Left ventricle myocardium inferior (tissue), 1 donor: ENCODE measurements around the gene BACH2. TPM values are rescaled to one million over a fixed set of nuclear protein-coding genes. Genes with fewer than 3 reads are reported as not detected.

Experiments used
- DNase-seq: peaks from one replicate; pipeline ENCODE4 v3.0.0-alpha.2; 2020
- H3K27ac ChIP-seq: fragments of 200-600 bp; replicated peaks from 2 replicates; pipeline ENCODE4 v1.8.0; 2021
- H3K27me3 ChIP-seq: fragments of 200-600 bp; 2 replicates; pipeline ENCODE4 v1.8.0; 2021; ENCODE audit warnings: low read depth
- H3K36me3 ChIP-seq: fragments of 200-600 bp; 2 replicates; pipeline ENCODE4 v1.8.0; 2021
- H3K4me1 ChIP-seq: fragments of 200-600 bp; 2 replicates; pipeline ENCODE4 v1.8.0; 2021
- H3K4me3 ChIP-seq: fragments of 200-600 bp; 2 replicates; pipeline ENCODE4 v1.8.0; 2021; ENCODE audit warnings: mild to moderate bottlenecking, moderate library complexity
- H3K9me3 ChIP-seq: fragments of 200-600 bp; replicated peaks from 2 replicates; pipeline ENCODE4 v1.8.0; 2021
- CTCF ChIP-seq: fragments of 200-600 bp; IDR thresholded peaks from 2 replicates; pipeline ENCODE4 v1.8.0; 2021; ENCODE audit warnings: antibody characterized with exemption, mild to moderate bottlenecking, borderline replicate concordance
- intact Hi-C: fragments of 100-400 bp; cut with micrococcal nuclease; formaldehyde crosslinking; loops from one replicate; pipeline ENCODE4 v1.11.0; 2022
- total RNA-seq: library from RNA; stranded (reverse); fragmentation: NEBNext Ultra II Directional; extraction: Animal tissue kit (Norgen Biotek cat#: 25700); gene quantifications from one replicate; pipeline ENCODE4 v1.2.1, GENCODE V29; 2021
- donor health status: DM: no; HTN: yes; CAD: no; lungs with severe emphysema.

The BACH2 gene
- total RNA-seq, 1 donor from 2014 or later = 1.5 TPM

DNA sequence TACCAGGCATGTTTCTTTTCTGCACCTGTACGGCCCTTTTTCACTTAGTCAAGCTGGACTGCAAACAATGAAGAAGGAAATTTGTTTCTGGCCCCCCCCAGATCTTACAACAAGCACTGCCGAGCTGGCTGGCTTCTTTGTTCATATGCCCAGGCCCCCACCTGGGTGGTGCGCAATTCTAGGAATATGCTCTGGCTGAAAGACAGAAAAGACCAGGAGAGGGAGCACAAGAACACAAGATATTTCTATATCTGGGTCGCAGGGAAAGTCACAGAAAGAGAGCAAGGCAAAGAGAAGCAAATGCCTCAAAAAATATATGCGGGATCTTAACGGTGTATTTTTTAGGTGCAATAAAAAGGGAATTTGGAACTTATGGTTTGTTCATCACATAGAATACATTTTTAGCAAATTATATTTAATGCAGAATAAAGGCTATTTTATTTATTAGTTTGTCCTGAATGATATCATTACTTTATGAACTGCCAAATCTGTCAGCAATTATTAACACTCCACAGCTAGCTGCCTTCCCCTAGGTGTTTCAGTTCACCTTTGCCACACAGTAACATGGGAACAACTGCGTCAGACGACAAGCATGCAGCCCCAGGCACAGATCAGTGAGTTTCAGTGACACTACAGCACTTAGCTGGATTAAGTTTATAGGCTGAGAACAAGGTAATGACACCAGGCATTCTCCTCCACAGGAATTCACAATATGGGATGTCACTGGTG is 325.9 kb downstream of the BACH2 start:
- intact Hi-C loops = loop anchor here (10.0 kb wide), 1 partner anchor 324 kb away; the partner anchor contains the start of gene BACH2
- H3K36me3 ChIP-seq = no peaks in the 10 kb centered on the region
- no peak overlapping the region for H3K4me3 ChIP-seq
- H3K27ac ChIP-seq = peak overlapping the region; percentile 10
- peaks cover 34% of the 10 kb centered on the region for H3K4me1 ChIP-seq
- no peaks in the 10 kb centered on the region for H3K27me3 ChIP-seq
- DNase-seq = no peak
- peak; percentile 72 for TF ChIP-seq CTCF
- no peaks in the 10 kb centered on the region for H3K9me3 ChIP-seq

- H3K27ac ChIP-seq = peak overlapping the region; percentile 10
- no peaks in the 10 kb centered on the region for H3K9me3 ChIP-seq
- no peak overlapping the region for H3K4me3 ChIP-seq
- intact Hi-C loops = loop anchor here (10.0 kb wide), 1 partner anchor 325 kb away; the partner anchor contains the start of gene BACH2
- H3K27me3 ChIP-seq = no peaks in the 10 kb centered on the region
- peaks cover 27% of the 10 kb centered on the region for H3K4me1 ChIP-seq
- H3K36me3 ChIP-seq = no peaks in the 10 kb centered on the region
- DNase-seq = peak; percentile 20
- no peak for TF ChIP-seq CTCF
Observed at GRCh38 chr6:89970072-89970471, 326.6 kb downstream of the BACH2 start.

GRCh38 chr6:89966913-89967312 is 329.7 kb downstream of the BACH2 start:
- no peak for TF ChIP-seq CTCF
- Histone ChIP-seq H3K4me1 (peaks cover 13% of the 10 kb centered on the region), H3K4me3 (no peak overlapping the region), H3K9me3 (no peaks in the 10 kb centered on the region), H3K27ac (no peak overlapping the region), H3K27me3 (no peaks in the 10 kb centered on the region), H3K36me3 (no peaks in the 10 kb centered on the region)
- DNase-seq = no peak
- intact Hi-C loops = loop anchor here (5.0 kb wide), 1 partner anchor 425 kb away; no protein-coding TSS in a partner anchor

GRCh38 chr6:89966228-89966544 is 330.5 kb downstream of the BACH2 start:
- DNase-seq = no peak
- intact Hi-C loops = loop anchor here (5.0 kb wide), 1 partner anchor 426 kb away; no protein-coding TSS in a partner anchor

More at GRCh38 chr6:89966228-89966544, 330.5 kb downstream of the BACH2 start:
- no peak overlapping the region for H3K4me3 ChIP-seq
- H3K27me3 ChIP-seq = no peaks in the 10 kb centered on the region
- no peak for TF ChIP-seq CTCF
- no peak overlapping the region for H3K27ac ChIP-seq
- peaks cover 12% of the 10 kb centered on the region for H3K4me1 ChIP-seq
- no peaks in the 10 kb centered on the region for H3K9me3 ChIP-seq
- H3K36me3 ChIP-seq = no peaks in the 10 kb centered on the region
